ENCODE results near the gene TLCD2. TPM values are rescaled to one million over a fixed set of nuclear protein-coding genes. Genes with fewer than 3 reads are reported as not detected.

TLCD2 gene
- polyA plus RNA-seq, 1 experiment = 3.1 TPM

GRCh38 chr17:1716912-1717695 lies 6.9 kb upstream of the TLCD2 start:
- H3K27me3 ChIP-seq (ENCODE audit: control insufficient read depth, insufficient read depth, low read length) = no peaks in the 10 kb centered on the region
- H3K4me3 ChIP-seq (ENCODE audit: low read depth, low read length) = peak overlapping the region; percentile 82
- peak; percentile 99 for DNase-seq (ENCODE audit: low read depth, low spot score)
- peak overlapping the region; percentile 100 for H3K27ac ChIP-seq (ENCODE audit: low read depth, low read length)
- TF ChIP-seq CTCF (IDR thresholded peaks at IDR 0.05; ENCODE audit: low read depth, low read length) = no peak
- ChIA-PET CTCF (interaction anchor here (0.7 to 7.1 kb wide), 7 partner anchors 16 to 192 kb away, joined by 3 to 89 read pairs (median 4); no protein-coding TSS in a partner anchor), POLR2A (interaction anchor here (0.5 to 5.5 kb wide), 31 partner anchors 8 to 312 kb away, joined by 3 to 52 read pairs (median 6); partner anchors contain the start of genes DPH1, INPP5K, PITPNA and PRPF8)
- H3K9me3 ChIP-seq (ENCODE audit: control insufficient read depth, insufficient read depth, low read length) = no peaks in the 10 kb centered on the region; the same call in 1 of the 2 replicates

- Histone ChIP-seq H3K27ac (ENCODE audit: low read depth, low read length) (peak overlapping the region; percentile 100), H3K9me3 (ENCODE audit: control insufficient read depth, insufficient read depth, low read length) (no peaks in the 10 kb centered on the region; the same call in 1 of the 2 replicates), H3K4me3 (ENCODE audit: low read depth, low read length) (peak overlapping the region; percentile 92), H3K27me3 (ENCODE audit: control insufficient read depth, insufficient read depth, low read length) (no peaks in the 10 kb centered on the region)
- ChIA-PET POLR2A (interaction anchor here (0.6 to 5.5 kb wide), 36 partner anchors 9 to 619 kb away, joined by 3 to 52 read pairs (median 6); partner anchors contain the start of genes DPH1, INPP5K, PITPNA and PRPF8), CTCF (interaction anchor here (0.7 to 7.1 kb wide), 7 partner anchors 15 to 192 kb away, joined by 3 to 89 read pairs (median 4); no protein-coding TSS in a partner anchor)
- peak; percentile 100 for DNase-seq (ENCODE audit: low read depth, low spot score)
- peak; percentile 19; the same call in 1 of the 2 replicates for TF ChIP-seq CTCF (IDR thresholded peaks at IDR 0.05; ENCODE audit: low read depth, low read length)
Measured at GRCh38 chr17:1716076-1716911, 6.1 kb upstream of the TLCD2 start.

- CTCF ChIA-PET = interaction anchor here (1.5 to 7.1 kb wide), 2 partner anchors 47 to 67 kb away, joined by 6 to 89 read pairs; no protein-coding TSS in a partner anchor
- POLR2A ChIA-PET = interaction anchor here (0.7 to 5.5 kb wide), 18 partner anchors 9 to 620 kb away, joined by 3 to 52 read pairs (median 12); partner anchors contain the start of genes PRPF8, RILP, SERPINF1 and SERPINF2
- no peak for DNase-seq (ENCODE audit: low read depth, low spot score)
- Histone ChIP-seq H3K4me3 (ENCODE audit: low read depth, low read length) (peak overlapping the region; percentile 92), H3K27ac (ENCODE audit: low read depth, low read length) (peak overlapping the region; percentile 97), H3K9me3 (ENCODE audit: control insufficient read depth, insufficient read depth, low read length) (no peaks in the 10 kb centered on the region; the same call in 1 of the 2 replicates), H3K27me3 (ENCODE audit: control insufficient read depth, insufficient read depth, low read length) (no peaks in the 10 kb centered on the region)
- TF ChIP-seq CTCF (IDR thresholded peaks at IDR 0.05; ENCODE audit: low read depth, low read length) = no peak
Measured at GRCh38 chr17:1715803-1716075, 5.6 kb upstream of the TLCD2 start.

GRCh38 chr17:1714980-1715802 lies 5.0 kb upstream of the TLCD2 start:
- POLR2A ChIA-PET = interaction anchor here (0.6 to 5.5 kb wide), 25 partner anchors 10 to 621 kb away, joined by 3 to 52 read pairs (median 10); partner anchors contain the start of genes PRPF8, RILP, SERPINF1 and SERPINF2
- CTCF ChIA-PET = interaction anchor here (1.5 to 7.1 kb wide), 2 partner anchors 46 to 68 kb away, joined by 6 to 89 read pairs; no protein-coding TSS in a partner anchor
- H3K27me3 ChIP-seq (ENCODE audit: control insufficient read depth, insufficient read depth, low read length) = no peaks in the 10 kb centered on the region
- peak overlapping the region; percentile 92 for H3K4me3 ChIP-seq (ENCODE audit: low read depth, low read length)
- peak overlapping the region; percentile 97 for H3K27ac ChIP-seq (ENCODE audit: low read depth, low read length)
- no peaks in the 10 kb centered on the region; the same call in 1 of the 2 replicates for H3K9me3 ChIP-seq (ENCODE audit: control insufficient read depth, insufficient read depth, low read length)
- TF ChIP-seq CTCF (IDR thresholded peaks at IDR 0.05; ENCODE audit: low read depth, low read length) = no peak
- peak; percentile 73 for DNase-seq (ENCODE audit: low read depth, low spot score)

All from AG04450 (cell line).